Measurements from ENCODE around the gene RALY.

GRCh38 chr20:34018166-34018565, 24.5 kb downstream of the RALY start:
- TF ChIP-seq CTCF (IDR thresholded peaks at IDR 0.05) = no peak
- no peak for TF ChIP-seq POLR2A (IDR thresholded peaks at IDR 0.05)

All from Peyer's patch (tissue), 4 donors.